ENCODE measurements around the gene FBXL3.

The FBXL3 gene

GRCh38 chr13:76983676-76984075, 43.3 kb downstream of the FBXL3 start:
- Histone ChIP-seq H3K36me3 (no peaks in the 10 kb centered on the region), H3K9me3 (no peaks in the 10 kb centered on the region), H3K4me3 (ENCODE audit: low read depth, low read length) (no peak overlapping the region), H3K27me3 (peaks cover 8% of the 10 kb centered on the region), H3K4me1 (no peaks in the 10 kb centered on the region)
- TF ChIP-seq CTCF (IDR thresholded peaks at IDR 0.05; ENCODE audit: low read depth, low read length): no peak
- no peak for DNase-seq

- no peak for TF ChIP-seq CTCF (IDR thresholded peaks at IDR 0.05; ENCODE audit: low read depth, low read length)
- DNase-seq: no peak
- Histone ChIP-seq H3K4me1 (no peaks in the 10 kb centered on the region), H3K27me3 (peaks cover 8% of the 10 kb centered on the region), H3K36me3 (no peaks in the 10 kb centered on the region), H3K4me3 (ENCODE audit: low read depth, low read length) (no peak overlapping the region), H3K9me3 (no peaks in the 10 kb centered on the region)
These were observed 44.9 kb downstream of the FBXL3 start for GRCh38 chr13:76982061-76982460.

- H3K36me3 ChIP-seq: no peaks in the 10 kb centered on the region
- peaks cover 8% of the 10 kb centered on the region for H3K27me3 ChIP-seq
- no peaks in the 10 kb centered on the region for H3K9me3 ChIP-seq
- TF ChIP-seq CTCF (IDR thresholded peaks at IDR 0.05; ENCODE audit: low read depth, low read length): peak; percentile 94
- peak; percentile 92 for DNase-seq
- no peaks in the 10 kb centered on the region for H3K4me1 ChIP-seq
- peak overlapping the region; percentile 40 for H3K4me3 ChIP-seq (ENCODE audit: low read depth, low read length)
These were observed 46.8 kb downstream of the FBXL3 start for GRCh38 chr13:76980075-76980718.

GRCh38 chr13:76976929-76977328, 50.0 kb downstream of the FBXL3 start:
- H3K27me3 ChIP-seq: peaks cover 8% of the 10 kb centered on the region
- no peak for TF ChIP-seq CTCF (IDR thresholded peaks at IDR 0.05; ENCODE audit: low read depth, low read length)
- no peak for DNase-seq
- H3K9me3 ChIP-seq: no peaks in the 10 kb centered on the region
- no peaks in the 10 kb centered on the region for H3K36me3 ChIP-seq
- H3K4me3 ChIP-seq (ENCODE audit: low read depth, low read length): no peak overlapping the region
- peaks cover 4% of the 10 kb centered on the region; the same call in 1 of the 2 replicates for H3K4me1 ChIP-seq

GRCh38 chr13:76976490-76976889, 50.5 kb downstream of the FBXL3 start:
- Histone ChIP-seq H3K27me3 (peaks cover 8% of the 10 kb centered on the region), H3K4me3 (ENCODE audit: low read depth, low read length) (no peak overlapping the region), H3K9me3 (no peaks in the 10 kb centered on the region), H3K36me3 (no peaks in the 10 kb centered on the region), H3K4me1 (peaks cover 4% of the 10 kb centered on the region; the same call in 1 of the 2 replicates)
- no peak for DNase-seq
- no peak for TF ChIP-seq CTCF (IDR thresholded peaks at IDR 0.05; ENCODE audit: low read depth, low read length)

- H3K36me3 ChIP-seq: no peaks in the 10 kb centered on the region
- H3K27me3 ChIP-seq: peaks cover 7% of the 10 kb centered on the region
- TF ChIP-seq CTCF (IDR thresholded peaks at IDR 0.05; ENCODE audit: low read depth, low read length): no peak
- DNase-seq: no peak
- H3K4me1 ChIP-seq: peaks cover 4% of the 10 kb centered on the region; the same call in 1 of the 2 replicates
- no peaks in the 10 kb centered on the region for H3K9me3 ChIP-seq
- no peak overlapping the region for H3K4me3 ChIP-seq (ENCODE audit: low read depth, low read length)
These were observed 51.1 kb downstream of the FBXL3 start for GRCh38 chr13:76975863-76976262.
